Activated CD4-positive, CD25-positive, alpha-beta regulatory T cell treated with anti-CD3 and anti-CD28 coated beads, Interleukin-2, amount 50 U/mL, for 24 hours (primary cell): ENCODE measurements around the gene BLTP3A.
"Not testable (repeated sequence)": the region's sequence is repeated elsewhere in the genome, so short reads cannot be mapped to it uniquely, and the experiment has no call there.

Experiments
- ATAC-seq, 2 donors: fragments of 150-1000 bp; cut with Tn5 transposase; one replicate each; pipeline ENCODE4 v1.10.0; 2021; ENCODE audit warnings: mild to moderate bottlenecking in 1 of 2, moderate library complexity in 1 of 2

Gene BLTP3A

GRCh38 chr6:34791701-34792604, at the start of gene BLTP3A:
Gene BLTP3A, plus strand, starts transcription at chr6:34792083. Its CDS starts 168 bp downstream, at chr6:34792251.
- ATAC-seq = peak; percentile 94 to 96

GRCh38 chr6:34742094-34742493, 49.8 kb upstream of the BLTP3A start:
- no peak for ATAC-seq

- no peak for ATAC-seq
These were observed 48.1 kb upstream of the BLTP3A start for GRCh38 chr6:34743625-34744293.

- not testable (repeated sequence) for ATAC-seq
These were observed 47.6 kb upstream of the BLTP3A start for GRCh38 chr6:34744294-34744647.

GRCh38 chr6:34745277-34746103, 46.4 kb upstream of the BLTP3A start:
- no peak for ATAC-seq

- ATAC-seq = no peak
These were observed 45.6 kb upstream of the BLTP3A start for GRCh38 chr6:34746104-34746846.

GRCh38 chr6:34748757-34749156, 43.1 kb upstream of the BLTP3A start:
- no peak for ATAC-seq

GRCh38 chr6:34756513-34756856, 35.4 kb upstream of the BLTP3A start:
- ATAC-seq = peak; percentile 23 to 42

- no peak for ATAC-seq
These were observed 34.1 kb upstream of the BLTP3A start for GRCh38 chr6:34757687-34758274.

GRCh38 chr6:34760108-34760507, 31.8 kb upstream of the BLTP3A start:
- no peak for ATAC-seq

GRCh38 chr6:34761681-34762080, 30.2 kb upstream of the BLTP3A start:
- not testable (repeated sequence) for ATAC-seq

GRCh38 chr6:34768148-34768547, 23.7 kb upstream of the BLTP3A start:
- no peak for ATAC-seq

- no peak for ATAC-seq
These were observed 20.2 kb upstream of the BLTP3A start for GRCh38 chr6:34771727-34772126.

GRCh38 chr6:34772940-34773339, 18.9 kb upstream of the BLTP3A start:
- no peak for ATAC-seq

- ATAC-seq = no peak
These were observed 18.0 kb upstream of the BLTP3A start for GRCh38 chr6:34773916-34774315.

- ATAC-seq = no peak
These were observed 16.9 kb upstream of the BLTP3A start for GRCh38 chr6:34774967-34775366.

GRCh38 chr6:34785375-34785774, 6.5 kb upstream of the BLTP3A start:
- not testable (repeated sequence) for ATAC-seq

- ATAC-seq = not testable (repeated sequence)
These were observed 4.7 kb upstream of the BLTP3A start for GRCh38 chr6:34787152-34787551.

- no peak for ATAC-seq
These were observed 3.8 kb upstream of the BLTP3A start for GRCh38 chr6:34788111-34788510.

GRCh38 chr6:34791164-34791700, 651 bp upstream of the BLTP3A start:
- peak; percentile 6 to 26 for ATAC-seq

GRCh38 chr6:34792605-34793500, 970 bp downstream of the BLTP3A start:
- ATAC-seq = no peak
